Measurements from ENCODE around the gene SPATA32.
A peak's percentile ranks its signal among the peaks of the same experiment; 100 is the strongest.

The SPATA32 gene, protein sequence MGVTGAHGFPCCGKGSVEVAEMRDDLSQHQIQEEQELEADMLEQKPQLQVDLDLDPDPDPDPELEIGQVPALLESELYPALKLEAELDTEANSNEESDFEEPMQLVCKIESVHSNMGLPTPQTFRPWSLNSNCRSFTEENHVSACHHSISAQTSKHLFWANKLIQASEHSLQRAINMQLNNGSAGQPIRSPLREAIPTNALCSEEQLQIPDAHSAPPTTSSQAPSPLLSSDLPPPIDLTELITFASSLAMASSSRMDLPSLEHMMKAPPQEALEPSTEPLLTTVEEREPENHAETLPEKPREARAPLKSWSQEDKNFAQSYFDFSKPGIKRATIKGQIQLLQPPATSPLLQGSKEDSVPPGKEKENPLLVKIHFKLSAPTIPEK

DNA sequence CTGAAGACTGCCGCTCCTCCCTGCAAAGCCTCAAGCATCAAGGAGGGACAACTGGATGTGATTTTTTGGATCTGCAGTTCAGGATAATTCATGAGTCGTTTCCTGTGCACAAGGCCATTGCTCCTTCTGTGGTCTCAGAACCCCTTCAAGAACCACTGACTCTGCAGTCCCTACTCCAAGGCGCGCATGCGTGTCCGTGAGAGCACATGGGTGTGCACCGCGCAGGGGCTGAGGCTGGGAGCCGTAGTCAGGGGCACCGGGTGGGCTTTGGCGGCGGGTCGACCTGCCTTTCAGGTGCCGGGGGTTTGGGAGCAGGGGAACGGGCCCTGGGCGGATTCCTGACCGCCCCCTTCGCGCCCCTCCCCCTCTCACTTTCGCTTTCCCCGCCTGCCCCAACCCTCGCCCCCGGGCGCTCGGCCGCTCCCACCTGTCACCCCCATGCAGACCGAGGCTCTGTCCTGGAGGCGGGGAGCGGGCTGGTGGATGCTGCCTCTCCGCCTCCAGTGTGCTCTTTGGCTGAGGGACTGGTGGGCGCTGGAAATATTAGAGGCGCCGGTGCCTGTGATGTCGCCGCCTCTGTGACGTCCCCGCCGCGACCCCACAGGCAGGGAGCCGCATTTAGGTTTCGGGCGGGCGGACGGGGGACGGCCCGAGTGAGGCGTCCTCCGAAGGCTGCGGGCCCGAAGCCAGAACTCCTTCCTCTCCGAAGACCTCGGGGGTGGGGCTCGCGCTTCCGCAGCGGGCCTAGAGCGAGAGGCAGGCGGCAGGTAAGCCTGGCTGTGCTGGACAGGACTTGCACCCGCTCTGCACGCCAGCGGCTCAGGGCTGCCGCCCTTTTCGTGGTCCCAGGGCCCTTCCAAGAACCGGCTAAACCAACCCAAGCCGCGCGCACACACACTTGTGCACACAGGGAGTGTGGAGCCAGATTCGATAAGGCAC is at the start of gene SPATA32:
Gene SPATA32, minus strand, starts transcription at position 518 of the 939 bp plus-strand sequence. Its CDS starts 78 bp downstream, at position 440.
- Histone ChIP-seq H3K4me3 (ENCODE audit: low read length in 2 of 2) (peak within 1 kb of the TSS; percentile 69 to 74), H3K27me3 (ENCODE audit: control insufficient read depth in 2 of 2, insufficient read depth in 2 of 2, low read length in 2 of 2) (no peaks in the 10 kb centered on the region), H3K4me1 (ENCODE audit: control insufficient read depth in 2 of 2, insufficient read depth in 2 of 2, low read length in 2 of 2) (peaks cover 29 to 30% of the 10 kb centered on the region in 2 donors), H3K27ac (ENCODE audit: low read depth in 2 of 2, low read length in 2 of 2) (peak within 1 kb of the TSS; percentile 33 to 68), H3K9me3 (ENCODE audit: control insufficient read depth in 2 of 2, low read length in 2 of 2) (no peaks in the 10 kb centered on the region), H3K36me3 (ENCODE audit: control insufficient read depth in 2 of 2, insufficient read depth in 2 of 2, low read length in 2 of 2) (peaks cover 31 to 32% of the 10 kb centered on the region in 2 donors), H3K9ac (ENCODE audit: low read depth in 1 of 2, low read length in 2 of 2) (peak within 1 kb of the TSS; percentile 24 to 76)

- Histone ChIP-seq H3K4me3 (ENCODE audit: low read length in 2 of 2) (peak overlapping the region; percentile 56 to 83), H3K9ac (ENCODE audit: low read depth in 1 of 2, low read length in 2 of 2) (peak overlapping the region; percentile 83 to 95)
These were observed 49.5 kb upstream of the SPATA32 start for GRCh38 chr17:45311401-45311759.

DNA sequence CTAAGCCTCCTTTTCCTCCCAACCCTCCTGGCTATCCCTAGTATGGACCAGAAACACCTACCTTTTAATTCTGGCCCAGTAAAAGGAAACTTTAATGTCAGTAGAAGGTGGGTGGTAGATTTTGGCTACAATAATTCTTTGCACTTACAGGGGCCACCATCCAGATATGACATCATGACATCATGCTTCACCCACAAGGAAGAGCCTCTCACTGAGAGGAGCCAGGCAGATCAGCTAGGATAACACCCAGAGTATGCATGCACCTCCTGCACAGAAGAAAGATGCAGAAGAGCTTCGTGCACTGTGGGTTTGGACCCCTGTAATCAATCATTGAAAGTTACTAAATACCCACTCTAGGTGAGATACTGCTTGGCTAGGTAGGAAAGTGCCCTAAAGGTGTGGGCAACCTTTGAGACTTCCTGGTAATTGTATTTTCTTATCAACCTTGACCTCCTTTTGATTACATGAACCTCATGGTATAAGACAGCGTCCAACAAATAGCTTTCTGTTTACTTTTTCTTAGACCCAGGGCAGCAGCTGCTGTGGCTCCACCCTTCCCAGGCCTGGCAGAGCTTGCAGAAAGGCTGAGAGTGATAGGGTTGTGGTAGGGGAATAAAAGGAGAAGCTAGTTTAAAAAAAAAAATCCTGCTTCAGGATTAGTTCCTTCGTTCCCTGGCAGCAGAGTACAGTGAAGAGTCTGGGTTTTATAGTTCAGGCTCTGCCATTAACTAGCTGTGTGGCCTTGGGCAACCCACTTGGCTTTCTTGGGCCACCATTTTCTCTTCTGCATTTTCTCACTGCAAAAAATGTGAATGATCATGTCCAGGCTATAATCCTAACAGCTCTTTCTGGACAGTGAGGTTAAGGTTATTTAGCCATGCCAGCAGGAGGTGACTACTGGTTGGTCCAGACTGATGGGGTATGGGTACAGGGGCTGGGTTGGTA is 48.8 kb upstream of the SPATA32 start:
- Histone ChIP-seq H3K4me3 (ENCODE audit: low read length in 2 of 2) (peak overlapping the region; percentile 56 to 83), H3K4me1 (ENCODE audit: control insufficient read depth in 2 of 2, insufficient read depth in 2 of 2, low read length in 2 of 2) (peaks cover 91 to 92% of the 10 kb centered on the region in 2 donors), H3K27ac (ENCODE audit: low read depth in 2 of 2, low read length in 2 of 2) (peak overlapping the region; percentile 97 to 99), H3K9me3 (ENCODE audit: control insufficient read depth in 2 of 2, low read length in 2 of 2) (no peaks in the 10 kb centered on the region), H3K36me3 (ENCODE audit: control insufficient read depth in 2 of 2, insufficient read depth in 2 of 2, low read length in 2 of 2) (peaks cover 0 to 5% of the 10 kb centered on the region in 2 donors), H3K9ac (ENCODE audit: low read depth in 1 of 2, low read length in 2 of 2) (peak overlapping the region; percentile 83 to 95), H3K27me3 (ENCODE audit: control insufficient read depth in 2 of 2, insufficient read depth in 2 of 2, low read length in 2 of 2) (no peaks in the 10 kb centered on the region)

More at GRCh38 chr17:45311401-45311759, 49.5 kb upstream of the SPATA32 start:
- H3K4me1 ChIP-seq (ENCODE audit: control insufficient read depth in 2 of 2, insufficient read depth in 2 of 2, low read length in 2 of 2): peaks cover 85 to 89% of the 10 kb centered on the region in 2 donors
- H3K9me3 ChIP-seq (ENCODE audit: control insufficient read depth in 2 of 2, low read length in 2 of 2): no peaks in the 10 kb centered on the region
- no peaks in the 10 kb centered on the region for H3K27me3 ChIP-seq (ENCODE audit: control insufficient read depth in 2 of 2, insufficient read depth in 2 of 2, low read length in 2 of 2)
- peaks cover 0 to 5% of the 10 kb centered on the region in 2 donors for H3K36me3 ChIP-seq (ENCODE audit: control insufficient read depth in 2 of 2, insufficient read depth in 2 of 2, low read length in 2 of 2)
- H3K27ac ChIP-seq (ENCODE audit: low read depth in 2 of 2, low read length in 2 of 2): peak overlapping the region; percentile 97 to 99

DNA sequence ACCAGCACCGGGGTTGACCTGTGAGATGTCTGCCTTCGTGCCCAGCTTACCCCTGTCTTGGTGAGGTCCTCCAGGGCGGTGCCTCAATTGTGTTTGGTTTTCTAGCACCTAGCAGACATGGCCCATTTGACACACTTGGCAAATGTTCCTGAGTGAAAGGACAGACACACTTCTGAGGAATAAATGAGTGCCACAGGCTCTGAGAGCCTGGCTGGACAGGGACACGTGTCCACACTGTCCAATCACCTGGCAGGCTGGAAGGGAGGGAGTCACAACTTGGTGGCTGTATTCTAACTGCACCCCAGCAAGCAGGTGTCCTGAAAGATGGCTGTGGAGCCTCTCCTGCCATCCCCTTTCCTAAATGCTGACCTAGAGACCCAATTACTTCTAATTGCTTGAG is 47.5 kb upstream of the SPATA32 start:
- peak overlapping the region; percentile 97 to 99 for H3K27ac ChIP-seq (ENCODE audit: low read depth in 2 of 2, low read length in 2 of 2)
- peak overlapping the region in 1 of 2 donors; percentile 38 for H3K4me3 ChIP-seq (ENCODE audit: low read length in 2 of 2)
- peak overlapping the region; percentile 8 to 41 for H3K9ac ChIP-seq (ENCODE audit: low read depth in 1 of 2, low read length in 2 of 2)
- peaks cover 79 to 82% of the 10 kb centered on the region in 2 donors for H3K4me1 ChIP-seq (ENCODE audit: control insufficient read depth in 2 of 2, insufficient read depth in 2 of 2, low read length in 2 of 2)
- no peaks in the 10 kb centered on the region for H3K27me3 ChIP-seq (ENCODE audit: control insufficient read depth in 2 of 2, insufficient read depth in 2 of 2, low read length in 2 of 2)
- peaks cover 0 to 5% of the 10 kb centered on the region in 2 donors for H3K36me3 ChIP-seq (ENCODE audit: control insufficient read depth in 2 of 2, insufficient read depth in 2 of 2, low read length in 2 of 2)
- no peaks in the 10 kb centered on the region for H3K9me3 ChIP-seq (ENCODE audit: control insufficient read depth in 2 of 2, low read length in 2 of 2)

DNA sequence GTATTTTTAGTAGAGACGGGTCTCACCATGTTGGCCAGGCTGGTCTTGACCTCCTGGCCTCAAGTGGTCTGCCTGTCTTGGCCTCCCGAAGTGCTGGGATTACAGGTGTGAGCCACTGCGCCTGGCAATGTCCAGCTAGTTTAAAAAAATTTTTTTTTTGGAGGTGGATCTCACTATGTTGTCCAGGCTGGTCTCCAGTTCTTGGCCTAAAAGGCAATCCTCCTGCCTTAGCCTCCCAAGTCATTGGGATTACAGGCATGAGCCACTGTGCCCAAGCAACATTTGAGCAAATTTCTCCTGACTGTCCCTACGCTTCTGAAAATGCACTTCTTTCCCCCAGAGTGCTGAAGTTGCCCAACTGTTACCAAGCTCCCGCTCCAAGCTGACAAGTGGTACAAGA is 46.9 kb upstream of the SPATA32 start:
- peaks cover 73 to 76% of the 10 kb centered on the region in 2 donors for H3K4me1 ChIP-seq (ENCODE audit: control insufficient read depth in 2 of 2, insufficient read depth in 2 of 2, low read length in 2 of 2)
- H3K9ac ChIP-seq (ENCODE audit: low read depth in 1 of 2, low read length in 2 of 2): no peak overlapping the region
- H3K27me3 ChIP-seq (ENCODE audit: control insufficient read depth in 2 of 2, insufficient read depth in 2 of 2, low read length in 2 of 2): no peaks in the 10 kb centered on the region
- no peak overlapping the region for H3K4me3 ChIP-seq (ENCODE audit: low read length in 2 of 2)
- no peaks in the 10 kb centered on the region for H3K9me3 ChIP-seq (ENCODE audit: control insufficient read depth in 2 of 2, low read length in 2 of 2)
- peak overlapping the region in 1 of 2 donors; percentile 99 for H3K27ac ChIP-seq (ENCODE audit: low read depth in 2 of 2, low read length in 2 of 2)
- H3K36me3 ChIP-seq (ENCODE audit: control insufficient read depth in 2 of 2, insufficient read depth in 2 of 2, low read length in 2 of 2): peaks cover 0 to 5% of the 10 kb centered on the region in 2 donors

- Histone ChIP-seq H3K9me3 (ENCODE audit: control insufficient read depth in 2 of 2, low read length in 2 of 2) (no peaks in the 10 kb centered on the region), H3K9ac (ENCODE audit: low read depth in 1 of 2, low read length in 2 of 2) (peak overlapping the region; percentile 36 to 53), H3K27me3 (ENCODE audit: control insufficient read depth in 2 of 2, insufficient read depth in 2 of 2, low read length in 2 of 2) (no peaks in the 10 kb centered on the region), H3K36me3 (ENCODE audit: control insufficient read depth in 2 of 2, insufficient read depth in 2 of 2, low read length in 2 of 2) (peaks cover 0 to 5% of the 10 kb centered on the region in 2 donors), H3K4me1 (ENCODE audit: control insufficient read depth in 2 of 2, insufficient read depth in 2 of 2, low read length in 2 of 2) (peaks cover 65 to 69% of the 10 kb centered on the region in 2 donors), H3K4me3 (ENCODE audit: low read length in 2 of 2) (peak overlapping the region in 1 of 2 donors; percentile 29), H3K27ac (ENCODE audit: low read depth in 2 of 2, low read length in 2 of 2) (peak overlapping the region; percentile 79 to 81)
These were observed 46.1 kb upstream of the SPATA32 start for GRCh38 chr17:45308016-45308365.

GRCh38 chr17:45307290-45308015 is 45.6 kb upstream of the SPATA32 start:
- Histone ChIP-seq H3K4me3 (ENCODE audit: low read length in 2 of 2) (peak overlapping the region in 1 of 2 donors; percentile 29), H3K9me3 (ENCODE audit: control insufficient read depth in 2 of 2, low read length in 2 of 2) (no peaks in the 10 kb centered on the region), H3K9ac (ENCODE audit: low read depth in 1 of 2, low read length in 2 of 2) (peak overlapping the region; percentile 36 to 53), H3K27ac (ENCODE audit: low read depth in 2 of 2, low read length in 2 of 2) (peak overlapping the region; percentile 79 to 81), H3K4me1 (ENCODE audit: control insufficient read depth in 2 of 2, insufficient read depth in 2 of 2, low read length in 2 of 2) (peaks cover 62 to 68% of the 10 kb centered on the region in 2 donors), H3K36me3 (ENCODE audit: control insufficient read depth in 2 of 2, insufficient read depth in 2 of 2, low read length in 2 of 2) (peaks cover 0 to 5% of the 10 kb centered on the region in 2 donors), H3K27me3 (ENCODE audit: control insufficient read depth in 2 of 2, insufficient read depth in 2 of 2, low read length in 2 of 2) (no peaks in the 10 kb centered on the region)

DNA sequence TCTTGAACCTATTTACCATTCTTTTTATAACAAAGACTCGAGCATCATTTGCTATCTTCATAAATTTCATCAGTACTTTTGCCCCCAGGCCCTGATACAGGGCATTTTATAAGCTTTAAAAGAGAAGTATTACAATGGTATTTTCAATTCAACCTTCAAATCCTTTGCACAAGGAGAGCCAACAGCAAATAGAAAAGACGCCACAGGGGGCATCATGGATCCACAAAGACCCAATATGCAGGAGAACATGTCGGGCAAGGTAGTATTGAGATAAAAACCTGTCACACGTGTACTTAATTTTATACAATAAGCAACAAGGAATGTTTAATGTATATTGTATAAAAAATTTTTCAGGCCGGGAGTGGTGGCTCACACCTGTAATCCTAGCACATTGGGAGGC is 44.7 kb upstream of the SPATA32 start:
- peak overlapping the region; percentile 15 to 26 for H3K9ac ChIP-seq (ENCODE audit: low read depth in 1 of 2, low read length in 2 of 2)
- H3K27ac ChIP-seq (ENCODE audit: low read depth in 2 of 2, low read length in 2 of 2): peak overlapping the region; percentile 14 to 44
- peaks cover 53 to 60% of the 10 kb centered on the region in 2 donors for H3K4me1 ChIP-seq (ENCODE audit: control insufficient read depth in 2 of 2, insufficient read depth in 2 of 2, low read length in 2 of 2)
- H3K4me3 ChIP-seq (ENCODE audit: low read length in 2 of 2): no peak overlapping the region
- H3K36me3 ChIP-seq (ENCODE audit: control insufficient read depth in 2 of 2, insufficient read depth in 2 of 2, low read length in 2 of 2): peaks cover 0 to 5% of the 10 kb centered on the region in 2 donors
- H3K27me3 ChIP-seq (ENCODE audit: control insufficient read depth in 2 of 2, insufficient read depth in 2 of 2, low read length in 2 of 2): no peaks in the 10 kb centered on the region
- no peaks in the 10 kb centered on the region for H3K9me3 ChIP-seq (ENCODE audit: control insufficient read depth in 2 of 2, low read length in 2 of 2)

GRCh38 chr17:45306094-45306493 is 44.2 kb upstream of the SPATA32 start:
- no peaks in the 10 kb centered on the region for H3K9me3 ChIP-seq (ENCODE audit: control insufficient read depth in 2 of 2, low read length in 2 of 2)
- H3K27ac ChIP-seq (ENCODE audit: low read depth in 2 of 2, low read length in 2 of 2): peak overlapping the region; percentile 14 to 44
- H3K9ac ChIP-seq (ENCODE audit: low read depth in 1 of 2, low read length in 2 of 2): peak overlapping the region in 1 of 2 donors; percentile 26
- peaks cover 0 to 5% of the 10 kb centered on the region in 2 donors for H3K36me3 ChIP-seq (ENCODE audit: control insufficient read depth in 2 of 2, insufficient read depth in 2 of 2, low read length in 2 of 2)
- H3K27me3 ChIP-seq (ENCODE audit: control insufficient read depth in 2 of 2, insufficient read depth in 2 of 2, low read length in 2 of 2): no peaks in the 10 kb centered on the region
- H3K4me3 ChIP-seq (ENCODE audit: low read length in 2 of 2): no peak overlapping the region
- H3K4me1 ChIP-seq (ENCODE audit: control insufficient read depth in 2 of 2, insufficient read depth in 2 of 2, low read length in 2 of 2): peaks cover 48 to 55% of the 10 kb centered on the region in 2 donors

All from mucosa of rectum (tissue), 2 donors.